CD4-positive, alpha-beta T cell treated with Interleukin-1 beta for 1 hour (primary cell): ENCODE data around the gene IGSF23.

Source experiments
- DNase-seq, 2 donors: peaks; one replicate each; pipeline ENCODE4 v3.0.0-alpha.2; 2020 to 2022

IGSF23 gene, protein sequence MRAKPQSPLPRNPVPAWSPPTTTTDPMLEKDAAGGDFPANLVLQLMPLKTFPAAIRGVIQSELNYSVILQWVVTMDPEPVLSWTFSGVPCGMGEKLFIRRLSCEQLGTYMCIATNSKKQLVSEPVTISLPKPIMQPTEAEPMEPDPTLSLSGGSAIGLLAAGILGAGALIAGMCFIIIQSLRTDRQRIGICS

DNA sequence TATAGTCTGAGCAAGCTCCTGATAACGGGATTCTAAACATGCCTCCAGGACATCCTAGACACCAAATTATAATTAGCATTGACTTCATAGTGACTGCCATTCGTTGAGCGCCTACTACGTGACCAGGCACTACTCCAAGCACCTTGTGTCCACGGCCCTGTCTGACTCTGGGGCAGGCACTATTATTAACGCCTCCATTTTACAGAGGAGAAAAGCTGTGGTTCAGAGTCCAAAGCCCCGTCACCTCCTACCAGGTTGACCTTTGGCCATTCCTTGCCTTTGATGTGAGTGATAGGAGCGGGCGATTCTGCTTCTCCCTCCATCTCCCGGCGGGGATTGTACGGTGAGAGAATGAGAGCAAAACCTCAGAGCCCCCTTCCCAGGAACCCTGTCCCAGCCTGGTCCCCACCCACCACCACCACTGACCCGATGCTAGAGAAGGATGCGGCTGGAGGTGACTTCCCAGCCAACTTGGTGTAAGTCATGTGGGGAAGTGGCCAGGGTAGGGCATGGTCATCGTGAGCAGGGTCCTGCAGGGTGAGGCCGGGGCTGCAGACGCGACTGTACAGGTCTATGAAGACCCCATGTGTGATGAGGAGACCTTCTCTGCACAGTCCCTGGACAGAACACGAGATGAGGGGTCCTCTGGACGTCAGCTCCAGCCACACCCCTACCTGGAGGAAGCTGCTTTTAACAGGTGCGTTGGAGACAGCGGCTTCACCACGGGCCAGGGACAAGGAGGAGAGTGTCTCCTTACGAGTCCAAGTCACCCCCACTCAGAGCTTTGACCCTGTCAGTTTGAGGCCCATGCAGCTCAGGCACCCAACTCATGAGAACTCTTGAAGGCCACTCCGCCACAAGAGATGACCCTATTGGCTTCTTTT lies at the start of gene IGSF23:
Gene IGSF23, plus strand, starts transcription at position 269 of the 884 bp plus-strand sequence. Its CDS starts 83 bp downstream, at position 352.
- no peak for DNase-seq

DNA sequence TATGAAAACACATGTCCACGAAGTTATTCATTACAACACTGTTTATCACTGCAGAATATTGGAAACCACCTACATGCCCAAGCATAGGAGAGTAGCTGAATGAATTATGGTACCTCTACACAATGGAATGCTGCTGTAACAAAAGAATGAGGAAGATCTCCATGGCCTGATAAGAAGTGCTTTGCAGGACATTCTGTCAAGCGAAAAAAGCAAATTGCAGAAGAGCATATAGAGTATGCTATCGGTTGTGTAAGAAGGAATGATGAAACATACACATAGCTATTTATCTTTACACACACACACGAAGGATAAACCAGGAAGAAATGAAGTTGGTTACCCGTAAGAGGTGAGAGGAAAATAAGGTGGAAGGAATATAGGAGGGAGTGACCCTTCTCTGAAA lies 46.4 kb upstream of the IGSF23 start:
- no peak for DNase-seq

DNA sequence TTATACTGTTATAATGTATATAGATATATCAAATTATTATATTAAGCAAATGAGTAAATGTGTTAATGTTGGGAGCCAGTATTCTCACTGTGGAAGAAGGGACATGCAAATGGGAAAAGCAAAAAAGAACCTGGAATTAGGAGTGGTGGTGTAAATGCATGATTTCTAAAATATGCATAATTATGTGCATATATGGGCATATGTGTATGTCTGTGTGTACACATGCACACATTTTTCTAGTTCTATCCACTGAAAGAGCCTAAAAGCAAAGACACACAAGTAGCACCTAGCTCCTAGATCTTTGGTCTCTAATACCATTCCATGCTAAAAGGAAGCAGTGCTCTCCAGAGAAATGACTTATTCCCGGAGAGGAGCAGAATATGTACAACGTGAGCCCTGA lies 45.6 kb upstream of the IGSF23 start:
- DNase-seq = no peak

DNA sequence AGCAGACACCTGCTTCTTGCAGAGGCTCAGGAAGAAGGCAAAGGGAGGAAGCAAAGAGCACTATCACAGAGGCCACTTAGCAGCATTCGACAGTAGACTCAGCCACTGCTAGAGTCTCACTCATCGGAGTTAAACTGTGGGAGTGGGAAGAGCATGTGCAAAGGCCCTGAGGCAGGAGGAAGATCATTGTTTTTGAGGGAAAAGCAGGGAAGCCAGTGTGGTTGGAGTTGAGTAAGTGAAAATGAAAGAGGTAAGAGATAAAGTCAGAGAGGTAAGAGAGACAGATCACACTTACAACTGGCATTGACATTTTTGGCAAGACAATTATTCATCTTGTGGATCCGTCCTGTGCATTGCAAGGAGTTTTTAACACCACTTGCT lies 42.8 kb upstream of the IGSF23 start:
- DNase-seq = no peak

DNA sequence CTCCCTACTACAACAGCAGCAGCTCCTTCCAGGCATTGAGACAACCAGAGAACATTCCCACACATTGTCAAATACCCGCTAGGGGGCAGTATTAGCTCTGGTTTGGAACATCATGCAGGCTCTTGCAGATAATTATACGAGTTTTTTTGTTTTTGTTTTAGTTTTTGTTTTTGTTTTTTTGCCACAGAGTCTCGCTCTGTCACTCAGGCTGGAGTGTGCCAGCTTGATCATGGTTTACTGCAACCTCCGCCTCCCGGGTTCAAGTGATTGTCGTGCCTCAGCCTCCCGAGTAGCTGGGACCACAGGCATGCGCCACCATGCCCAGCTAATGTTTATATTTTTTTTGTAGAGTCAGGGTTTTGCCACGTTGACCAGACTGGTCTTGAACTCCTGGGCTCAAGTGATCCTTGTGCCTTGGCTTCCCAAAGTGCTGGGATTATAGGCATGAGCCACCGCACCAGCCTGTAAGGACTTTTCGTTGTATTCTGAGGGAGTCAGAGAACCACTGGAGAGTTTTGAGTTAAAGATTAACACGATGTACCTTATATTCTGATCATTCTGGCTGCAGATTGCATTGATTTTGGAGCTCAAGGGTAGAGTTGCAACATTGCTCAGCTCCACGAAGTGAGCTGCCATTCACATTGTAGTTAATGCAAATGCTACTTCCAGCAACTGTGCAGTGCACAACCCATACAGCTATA lies 42.2 kb upstream of the IGSF23 start:
- peak; percentile 41 to 56 for DNase-seq

DNA sequence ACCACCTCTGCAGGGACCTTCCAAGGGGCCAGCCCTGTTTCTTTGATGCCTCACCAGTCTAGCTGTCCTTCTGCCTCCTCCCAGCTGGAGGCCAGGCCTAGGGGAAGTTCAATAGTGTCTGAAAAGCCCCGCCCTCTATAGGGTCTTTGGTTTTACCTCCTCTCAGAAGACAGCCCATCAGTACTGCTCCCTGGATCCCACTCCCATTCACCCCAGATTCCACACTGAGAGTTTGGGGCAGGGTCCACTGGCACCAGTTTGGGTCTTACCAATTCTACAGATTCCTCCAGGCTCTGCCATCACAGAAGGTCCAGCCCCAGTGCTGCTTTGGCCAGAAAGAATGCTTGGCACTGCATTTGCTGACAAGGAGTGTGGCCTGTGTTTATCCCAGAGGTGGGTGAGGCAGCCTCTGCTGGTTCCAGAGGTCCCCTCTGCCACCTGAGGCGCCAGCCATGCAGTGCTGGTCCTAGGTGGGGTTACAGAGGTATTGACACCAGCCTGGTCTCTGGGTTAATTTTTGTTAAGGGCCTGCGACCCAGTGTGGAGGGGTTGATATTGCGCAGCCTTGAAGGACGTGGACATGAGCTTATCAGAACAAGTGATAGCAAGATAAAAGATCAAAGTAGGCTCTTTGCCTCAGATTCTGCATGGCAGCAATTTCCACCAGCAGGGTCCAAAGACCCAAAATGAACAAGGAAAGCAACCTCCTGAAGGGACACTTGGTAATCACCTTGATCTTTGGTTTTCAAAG lies 41.4 kb upstream of the IGSF23 start:
- DNase-seq = no peak

DNA sequence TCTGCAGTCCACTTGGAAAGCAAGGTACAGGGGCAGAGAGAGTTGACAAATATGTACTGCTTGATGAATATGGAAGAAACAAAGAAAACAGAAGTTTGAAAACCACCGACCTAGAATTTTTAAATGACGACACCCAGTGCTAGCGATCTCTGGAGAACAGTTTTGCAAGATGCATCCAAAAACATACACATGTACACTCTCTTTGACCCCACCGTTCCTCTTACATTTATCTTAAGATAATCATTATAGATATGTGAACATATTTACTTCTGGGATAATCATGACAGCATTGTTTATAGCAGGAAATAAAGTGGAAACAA lies 40.8 kb upstream of the IGSF23 start:
- DNase-seq = no peak

DNA sequence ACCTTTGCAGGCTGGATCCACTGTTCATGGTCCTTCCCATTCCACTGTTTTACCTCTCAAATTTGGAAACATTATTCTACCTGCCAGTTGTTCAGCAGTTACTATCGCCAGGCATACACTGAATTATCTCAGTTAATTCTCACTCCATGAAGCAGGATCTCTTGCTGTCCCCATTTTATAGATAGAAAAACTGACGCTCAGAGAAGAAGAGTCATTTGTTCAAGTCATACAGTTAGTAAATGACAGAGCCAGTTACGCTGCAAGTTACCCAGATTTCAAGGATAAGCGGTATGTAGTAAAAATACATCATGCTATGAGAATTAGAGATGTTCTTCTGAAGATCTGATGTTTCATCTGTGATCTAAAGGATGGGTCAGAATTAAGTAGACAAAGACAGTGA lies 40.2 kb upstream of the IGSF23 start:
- no peak for DNase-seq

DNA sequence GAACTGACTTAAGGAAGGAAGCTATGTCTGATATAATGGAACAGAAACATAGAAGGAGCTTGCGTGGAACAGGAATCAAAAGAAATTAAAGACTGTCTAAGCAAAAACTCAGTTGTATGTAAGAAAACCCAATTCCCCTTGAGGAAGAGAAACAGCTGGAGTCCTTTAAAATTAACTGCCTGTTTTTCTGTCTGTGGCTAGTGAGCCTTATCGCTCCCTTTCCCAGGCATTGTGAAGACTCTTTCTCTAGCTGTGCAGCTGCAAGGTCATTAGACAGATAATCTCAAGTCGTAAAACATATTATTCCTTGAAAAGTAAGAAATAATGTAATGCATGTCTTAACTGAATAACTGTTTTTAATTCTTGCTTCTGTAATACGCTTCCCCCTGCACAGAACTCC lies 39.7 kb upstream of the IGSF23 start:
- DNase-seq = no peak

DNA sequence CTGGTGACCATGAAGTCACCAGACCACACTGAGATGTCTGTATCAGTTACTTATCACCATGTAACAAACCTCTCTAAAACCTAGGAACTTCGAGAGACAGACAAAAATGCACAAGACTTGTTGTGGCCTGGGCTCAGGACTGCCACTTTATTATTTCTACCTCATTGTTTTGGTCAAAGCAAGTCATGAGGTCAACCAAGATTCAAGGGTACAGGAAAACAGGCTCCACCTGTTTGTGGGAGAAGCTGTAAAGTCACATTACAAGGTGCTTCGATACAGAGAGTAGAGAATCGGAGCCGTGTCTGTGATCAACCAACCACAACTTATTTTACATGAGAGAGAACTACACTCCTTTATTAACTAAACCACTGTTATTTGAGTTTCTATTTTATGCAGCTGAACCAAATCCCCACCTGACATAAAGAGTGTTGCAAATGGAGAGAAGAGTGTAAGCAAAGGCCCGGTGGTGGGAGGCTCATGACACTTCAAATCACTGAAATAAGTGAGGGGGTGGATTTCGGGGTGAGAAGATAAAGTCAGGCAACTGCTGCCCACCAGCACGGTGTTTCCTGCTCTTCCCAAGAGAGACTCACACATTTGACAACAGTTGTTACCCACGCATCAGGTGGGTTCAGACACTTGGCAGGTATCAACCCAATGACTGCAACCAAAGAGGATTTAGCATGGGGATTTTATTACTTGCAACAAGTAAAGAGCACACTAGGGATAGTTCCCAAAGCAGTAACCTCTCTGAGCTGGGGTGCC lies 39.0 kb upstream of the IGSF23 start:
- no peak for DNase-seq

DNA sequence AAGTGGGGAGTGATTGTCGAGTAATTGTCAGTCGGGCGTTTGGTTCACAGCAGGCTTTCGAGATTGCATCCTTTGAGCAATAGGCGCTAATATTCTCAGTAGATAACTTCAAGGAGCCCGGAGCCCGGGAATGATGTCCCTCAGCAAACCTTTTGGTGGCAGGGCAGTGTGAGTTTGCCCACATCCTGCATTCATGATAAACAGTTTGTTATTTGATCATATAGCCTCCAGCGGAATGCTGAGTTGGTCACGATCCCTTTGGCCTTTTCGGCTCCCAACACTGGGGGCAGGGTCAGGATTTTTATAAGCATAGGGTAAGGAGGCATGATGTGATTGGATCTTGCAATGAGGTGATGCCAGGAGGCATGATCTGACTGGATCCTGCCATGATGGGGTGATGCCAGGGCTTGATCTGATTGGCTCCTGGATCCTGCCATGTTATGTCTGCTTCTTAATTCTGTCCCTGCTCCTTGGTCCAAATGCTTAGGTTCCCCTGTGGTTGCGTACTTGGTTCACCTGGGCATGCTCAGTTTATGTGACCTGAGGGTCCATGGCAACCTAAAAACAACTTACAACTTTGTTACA lies 38.2 kb upstream of the IGSF23 start:
- no peak for DNase-seq

DNA sequence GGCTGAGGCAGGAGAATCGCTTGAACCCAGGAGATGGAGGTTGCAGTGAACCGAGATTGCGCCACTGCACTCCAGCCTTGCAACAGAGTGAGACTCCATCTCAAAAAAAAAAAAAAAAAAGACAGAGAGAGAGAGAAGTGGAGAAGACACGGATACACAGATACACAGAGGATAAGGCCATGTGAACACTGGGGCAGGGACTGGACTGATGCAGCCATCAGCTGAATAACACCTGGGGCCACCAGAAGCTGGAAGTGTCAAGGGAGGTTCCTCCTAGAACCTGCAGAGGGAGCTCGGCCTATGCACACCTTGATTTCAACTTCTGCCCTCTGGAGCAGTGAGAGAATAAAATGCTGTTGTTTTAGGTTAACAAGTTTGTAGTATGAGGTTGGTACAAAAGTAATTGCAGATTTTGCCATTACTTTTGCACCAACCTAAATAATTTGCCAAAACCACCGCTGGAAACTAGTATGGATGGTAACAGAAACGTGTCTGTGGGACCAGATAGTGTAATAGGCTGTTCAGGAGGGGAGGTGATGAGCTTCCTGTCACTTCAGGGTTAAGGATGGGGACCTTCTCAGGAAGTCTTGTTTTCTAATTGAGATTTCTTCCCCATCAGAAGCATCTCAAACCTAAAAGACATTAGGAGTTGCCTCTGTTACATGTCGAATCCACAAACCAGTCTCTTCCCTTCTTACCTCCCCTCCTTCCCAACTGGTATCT lies 36.4 kb upstream of the IGSF23 start:
- DNase-seq = peak; percentile 13 to 19

DNA sequence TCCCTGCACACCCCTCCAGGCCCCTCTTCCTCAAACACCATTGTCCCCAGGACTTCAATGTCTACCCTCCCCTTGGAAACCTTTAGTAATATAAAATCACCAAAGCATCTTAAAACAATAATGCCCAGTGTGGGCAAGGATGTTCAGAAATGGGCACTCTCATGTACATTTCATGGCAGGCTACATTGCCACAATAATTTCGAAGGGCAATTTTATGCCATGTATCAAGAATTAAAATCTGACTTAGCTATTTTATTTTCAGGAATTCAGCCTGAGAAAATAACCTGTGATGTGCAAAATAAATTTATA lies 35.8 kb upstream of the IGSF23 start:
- DNase-seq = no peak

DNA sequence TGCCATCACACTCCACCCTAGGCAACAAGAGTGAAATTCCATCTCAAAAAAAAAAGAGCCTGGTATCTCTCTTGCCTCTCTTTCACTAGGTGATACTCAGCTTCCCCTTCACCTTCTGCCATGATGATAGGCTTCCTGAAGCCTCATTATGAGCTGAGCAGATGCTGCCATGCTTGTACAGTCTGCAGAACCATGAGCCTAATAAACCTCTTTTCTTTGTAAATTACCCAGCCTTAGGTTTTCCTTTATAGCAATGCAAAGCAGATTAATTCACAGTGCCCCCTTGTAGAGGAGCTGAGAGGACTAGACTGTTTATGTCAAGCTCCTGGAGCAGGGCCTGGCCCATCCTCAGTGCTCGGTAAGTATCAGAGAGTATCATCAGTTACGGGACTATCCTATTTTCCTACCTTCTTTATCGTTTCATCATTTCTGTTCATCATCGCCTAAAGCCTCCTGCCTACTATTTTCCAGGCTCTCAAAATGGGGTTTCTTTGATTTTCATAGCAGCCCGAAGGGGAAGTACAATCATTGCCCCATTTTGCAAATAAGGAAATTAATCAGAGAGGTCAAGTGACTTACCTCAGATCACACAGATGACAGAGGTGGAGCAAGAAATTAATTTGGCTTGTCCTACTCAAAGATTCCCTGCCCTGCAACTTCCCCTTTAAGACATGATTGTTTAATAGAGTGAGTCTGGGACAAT lies 33.5 kb upstream of the IGSF23 start:
- no peak for DNase-seq

DNA sequence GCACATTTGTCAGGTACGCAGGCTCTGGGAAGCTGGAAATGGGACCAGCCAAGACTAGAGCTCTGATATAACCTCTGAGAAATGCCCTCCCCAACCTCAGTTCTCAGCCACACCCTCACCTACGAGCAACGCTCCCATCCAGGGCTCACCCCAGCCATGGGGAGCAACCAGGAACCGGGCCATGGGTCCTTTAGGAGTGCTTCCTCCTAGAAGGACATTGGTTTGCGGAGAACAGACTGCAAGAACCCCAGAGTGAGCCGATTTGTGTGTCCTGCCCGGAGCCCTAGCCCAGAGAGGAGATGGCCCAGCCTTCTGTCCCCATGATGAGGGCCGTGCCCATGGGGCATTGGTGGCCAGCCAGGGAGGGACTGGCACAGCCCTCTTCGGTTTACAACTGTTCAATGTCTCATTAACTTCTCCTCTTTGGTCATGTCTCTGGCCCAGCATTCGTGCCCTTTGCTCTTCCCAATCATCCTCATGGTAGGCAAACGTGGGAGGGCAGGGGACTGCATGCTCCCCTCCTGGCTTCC lies 32.9 kb upstream of the IGSF23 start:
- no peak for DNase-seq

DNA sequence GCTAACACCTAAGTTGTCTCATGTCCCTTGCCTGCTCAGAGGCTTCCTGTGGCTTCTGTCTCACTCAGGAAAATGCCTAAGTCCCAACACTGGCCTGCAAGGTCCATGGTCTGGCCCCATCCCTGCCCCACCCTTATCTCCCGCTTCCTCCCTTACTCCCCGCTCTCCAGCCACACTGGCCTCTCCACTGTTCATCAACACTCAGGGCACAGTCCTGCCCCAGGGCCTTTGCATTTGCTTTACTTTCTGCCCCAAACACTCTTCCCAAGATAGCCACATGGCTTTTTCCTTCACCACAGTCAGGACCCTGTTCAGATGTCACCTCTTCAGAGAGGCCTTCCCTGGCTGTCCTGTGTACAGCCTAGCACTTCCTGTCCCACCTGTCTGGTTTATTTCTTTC lies 32.1 kb upstream of the IGSF23 start:
- no peak for DNase-seq

DNA sequence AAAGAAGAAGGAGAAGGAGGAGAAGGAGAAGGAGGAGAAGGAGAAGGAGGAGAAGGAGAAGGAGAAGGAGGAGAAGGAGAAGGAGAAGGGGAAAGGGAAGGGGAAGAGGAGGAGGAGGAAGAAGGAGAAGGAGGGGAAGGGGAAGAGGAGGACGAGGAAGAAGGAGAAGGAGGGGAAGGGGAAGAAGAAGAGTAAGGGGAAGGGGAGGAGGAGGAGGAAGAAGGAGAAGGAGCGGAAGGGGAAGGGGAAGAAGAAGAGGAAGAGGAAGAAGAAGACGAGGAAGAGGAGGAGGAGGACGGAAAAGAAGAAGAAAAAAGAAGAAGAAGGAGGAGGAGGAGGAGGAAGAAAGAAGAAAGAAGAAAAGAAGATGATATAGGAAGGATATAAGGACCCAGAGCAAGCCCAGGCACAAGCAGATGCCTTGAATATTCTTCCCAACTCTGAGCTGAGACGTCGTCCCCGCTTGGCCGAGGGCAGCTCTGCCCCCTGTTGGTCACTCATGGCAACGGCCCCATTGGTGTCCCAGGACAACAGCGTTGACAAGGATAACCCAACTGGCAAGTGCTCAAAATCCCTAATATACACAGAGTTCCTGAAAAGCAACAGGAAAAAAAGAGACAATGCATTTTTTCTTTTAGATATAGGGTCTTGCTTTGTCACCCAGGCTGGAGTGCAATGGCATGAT lies 30.6 kb upstream of the IGSF23 start:
- no peak for DNase-seq

DNA sequence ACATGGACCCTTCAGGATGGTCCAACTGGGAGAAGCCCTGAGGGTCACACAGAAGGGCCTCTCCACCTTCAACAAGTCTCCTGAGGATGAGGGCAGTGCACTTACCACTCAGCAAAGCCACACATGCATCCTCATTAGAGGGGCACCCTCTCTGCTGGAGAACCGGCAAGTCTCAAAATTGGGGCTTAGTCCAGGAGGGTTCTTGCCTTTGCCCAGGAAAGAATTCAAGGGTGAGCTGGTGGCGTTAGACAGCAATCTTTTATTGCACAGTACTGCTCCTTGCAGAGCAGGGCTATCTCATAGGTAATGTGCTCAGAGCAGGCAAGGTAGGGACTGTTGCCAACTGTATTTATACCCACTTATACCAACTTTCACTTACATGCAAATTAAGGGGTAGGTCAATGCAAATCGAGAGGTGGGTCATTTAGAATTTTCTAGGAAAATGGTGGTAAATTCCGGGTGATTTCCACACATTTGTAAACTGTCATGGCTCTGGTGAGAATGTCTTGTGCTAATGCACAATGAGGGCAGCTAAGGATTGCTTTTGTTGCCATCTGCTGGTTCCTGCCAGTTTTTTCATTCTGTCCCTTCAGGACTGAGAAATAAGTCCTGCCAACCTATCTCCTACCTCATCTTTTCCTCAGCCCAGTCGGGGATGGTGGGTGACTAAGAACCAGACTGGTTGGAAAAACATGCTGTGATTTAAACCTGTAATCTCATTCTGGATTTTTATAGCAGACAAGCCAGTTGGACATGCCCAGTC lies 27.8 kb upstream of the IGSF23 start:
- DNase-seq = no peak
